LoVo (cell line): ENCODE data around the gene TNFRSF18.

Experiments
- DNase-seq: peaks from one replicate; pipeline ENCODE4 v3.0.0-alpha.2; 2016; ENCODE audit warnings: low spot score

The TNFRSF18 gene

DNA sequence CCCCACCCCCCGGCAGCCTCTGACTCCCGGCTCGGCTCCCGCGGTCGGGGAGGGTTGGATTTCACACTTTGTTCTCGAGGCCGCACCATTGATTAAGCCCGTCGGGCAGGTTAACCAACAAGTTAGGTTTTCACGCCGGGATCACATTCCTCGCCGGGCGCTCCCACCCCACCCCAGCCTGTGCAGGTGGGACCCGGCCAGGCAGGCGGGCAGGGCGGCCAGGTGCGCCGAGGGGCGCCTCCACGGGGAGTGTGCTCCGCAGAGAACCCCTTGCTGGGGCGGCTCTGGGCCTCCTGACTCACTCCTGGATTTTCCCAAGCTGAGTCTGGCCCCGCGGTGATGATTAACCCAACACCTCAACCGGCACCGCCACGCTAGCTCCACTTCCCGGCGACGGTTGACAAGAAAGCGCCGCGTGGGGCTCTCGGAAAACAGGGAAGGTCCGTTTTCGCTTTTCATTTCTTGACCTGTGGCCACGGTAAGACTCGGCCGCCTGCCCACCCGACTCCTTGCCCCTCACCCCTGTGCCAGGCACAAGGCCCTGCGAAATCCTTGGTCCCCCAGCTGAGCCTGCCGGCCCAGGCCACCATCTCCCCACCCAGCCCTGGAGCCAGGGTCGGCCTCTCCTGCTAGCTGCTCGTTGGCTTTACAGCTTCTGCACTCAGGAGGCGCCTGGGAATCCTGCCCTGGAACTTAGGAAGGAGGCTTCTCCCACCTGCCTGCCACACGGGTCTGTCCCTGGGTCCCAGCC is 41.5 kb downstream of the TNFRSF18 start:
- peak; percentile 70 for DNase-seq

- no peak for DNase-seq
These were observed 42.1 kb downstream of the TNFRSF18 start for GRCh38 chr1:1164361-1164700.

GRCh38 chr1:1163538-1164070 is 42.8 kb downstream of the TNFRSF18 start:
- DNase-seq = no peak

DNA sequence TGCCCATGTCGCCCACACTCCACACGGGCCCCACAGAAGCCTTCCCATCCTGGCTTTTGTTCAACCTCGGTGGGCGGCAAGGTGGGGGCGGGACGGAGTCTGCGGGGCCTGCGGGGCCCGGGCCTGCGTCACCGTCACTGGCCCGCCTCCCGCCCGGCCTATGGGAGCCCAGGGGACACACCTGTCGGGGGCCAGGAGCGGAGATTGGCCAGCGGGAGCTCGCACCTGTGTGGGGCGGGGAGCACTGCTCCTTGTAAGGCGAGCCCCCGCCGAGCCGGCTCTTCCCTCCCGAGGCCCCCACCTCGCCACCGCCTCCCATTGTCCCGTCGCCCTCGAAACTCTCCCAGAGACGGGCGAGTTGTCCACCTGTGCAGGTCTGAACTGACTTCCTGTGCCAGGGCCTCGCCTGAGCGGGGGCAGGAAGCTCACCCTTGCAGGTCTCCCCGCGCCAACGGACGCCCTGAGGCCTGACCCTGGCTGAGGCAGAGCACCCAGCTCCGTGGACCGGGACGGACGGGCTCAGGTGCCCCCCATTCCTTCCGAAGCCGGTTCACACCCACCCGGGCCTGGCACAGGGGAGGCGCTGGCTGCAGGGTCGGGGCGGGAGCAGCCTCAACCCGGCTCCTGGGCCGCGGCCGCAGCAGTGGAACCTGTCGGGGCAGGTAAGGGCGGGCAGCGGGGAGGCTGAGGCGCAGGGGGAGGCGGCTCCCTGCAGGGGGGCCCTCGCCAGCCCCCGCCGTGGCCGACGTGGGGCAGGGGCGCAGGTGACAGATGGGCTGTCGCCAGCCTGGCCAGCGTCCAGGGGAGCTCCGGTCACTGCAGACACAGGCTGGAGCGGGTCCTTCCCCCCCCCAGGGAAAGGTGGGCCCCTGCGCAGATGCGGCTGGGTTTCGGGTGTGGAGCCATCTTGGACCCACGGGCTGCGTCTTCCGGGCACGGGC is 43.5 kb downstream of the TNFRSF18 start:
- peak; percentile 92 for DNase-seq

- no peak for DNase-seq
These were observed 44.7 kb downstream of the TNFRSF18 start for GRCh38 chr1:1161683-1162079.

DNA sequence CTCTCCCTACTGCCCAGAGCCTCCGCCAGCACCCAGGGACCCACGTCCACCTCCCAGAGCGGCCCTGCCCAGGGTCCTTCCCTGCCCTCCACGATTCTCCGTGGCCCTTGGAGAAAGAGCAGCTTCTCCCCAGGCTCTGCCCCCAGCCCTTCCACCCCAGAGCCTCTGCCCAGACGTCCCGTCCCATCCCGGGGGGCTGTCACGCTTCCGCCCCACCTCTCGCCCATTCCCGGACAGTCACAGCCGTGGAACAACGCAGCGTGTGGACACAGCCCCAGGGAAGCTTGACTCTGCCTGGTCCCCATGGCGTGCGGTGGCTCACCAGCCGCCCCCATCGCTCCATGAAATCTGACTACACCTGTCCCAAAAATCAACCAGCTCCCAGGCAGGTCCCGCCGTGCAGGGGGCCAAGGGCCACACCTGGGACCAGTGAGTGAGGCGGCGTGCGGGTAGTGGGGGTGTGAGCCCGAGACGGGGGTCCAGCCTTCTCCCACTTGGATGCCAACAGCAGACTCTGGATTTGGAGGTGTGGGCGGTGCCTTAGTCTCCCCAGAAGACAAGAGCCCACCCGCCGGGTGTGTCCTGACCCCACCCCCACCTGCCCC is 45.2 kb downstream of the TNFRSF18 start:
- DNase-seq = no peak

GRCh38 chr1:1160281-1160930 is 46.0 kb downstream of the TNFRSF18 start:
- DNase-seq = no peak

DNA sequence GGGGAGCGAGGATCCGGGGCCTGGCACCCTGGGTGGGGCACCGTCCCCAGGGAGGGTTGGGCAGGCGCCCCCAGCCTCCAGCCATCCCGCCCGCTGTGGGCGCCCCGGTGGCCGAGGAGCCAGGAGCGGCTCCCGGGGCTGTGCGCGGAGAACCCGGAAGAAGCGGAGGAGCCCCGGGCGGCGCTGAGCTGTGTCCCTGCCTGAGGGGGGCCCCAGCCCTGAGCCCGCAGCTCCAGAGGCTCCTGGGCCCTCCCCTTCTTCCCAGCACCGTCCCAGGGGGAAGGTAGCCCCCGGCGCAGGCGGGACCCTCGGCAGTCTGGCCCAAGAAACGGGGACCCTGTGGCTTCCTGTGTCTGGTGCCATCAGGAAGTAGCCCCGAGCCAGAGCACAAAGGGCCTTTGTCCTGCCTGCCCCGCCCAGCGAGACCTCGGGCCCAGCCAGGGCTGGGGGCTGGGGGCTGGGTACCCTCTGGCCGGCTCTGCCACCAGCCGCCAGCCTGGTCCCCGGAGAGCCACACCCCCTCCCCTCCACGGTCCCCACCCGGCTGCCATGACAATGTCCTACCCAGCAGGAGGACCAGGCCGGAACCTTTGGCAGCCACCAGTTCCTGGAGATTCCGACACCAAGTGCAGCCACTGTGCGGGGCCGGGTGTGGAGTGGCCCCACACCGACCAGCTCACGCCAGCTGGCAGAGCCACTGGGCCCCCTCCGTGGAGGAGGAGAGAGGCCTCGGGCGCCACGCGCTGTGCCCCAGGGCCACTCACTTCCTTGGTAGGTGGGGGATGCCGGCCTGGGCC is 48.3 kb downstream of the TNFRSF18 start:
- DNase-seq = peak; percentile 81

GRCh38 chr1:1157426-1157913 is 48.9 kb downstream of the TNFRSF18 start:
- peak; percentile 81 for DNase-seq

DNA sequence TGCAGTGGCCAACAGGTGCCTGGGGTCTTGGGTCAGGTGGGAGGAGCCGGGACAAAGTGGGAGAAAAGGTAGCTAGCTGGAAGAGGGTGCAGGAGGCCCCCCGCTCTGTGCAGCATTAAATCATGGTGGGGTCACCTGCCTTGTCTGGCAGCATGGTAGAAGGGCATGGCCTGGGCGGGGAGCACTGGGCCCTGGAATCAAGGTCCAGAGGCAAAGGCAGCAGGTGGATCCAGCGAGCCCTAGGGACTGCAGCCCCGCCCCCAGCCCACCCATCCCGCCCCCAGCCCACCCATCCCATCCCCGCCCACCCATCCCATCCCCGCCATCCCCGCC is 49.4 kb downstream of the TNFRSF18 start:
- DNase-seq = no peak

DNA sequence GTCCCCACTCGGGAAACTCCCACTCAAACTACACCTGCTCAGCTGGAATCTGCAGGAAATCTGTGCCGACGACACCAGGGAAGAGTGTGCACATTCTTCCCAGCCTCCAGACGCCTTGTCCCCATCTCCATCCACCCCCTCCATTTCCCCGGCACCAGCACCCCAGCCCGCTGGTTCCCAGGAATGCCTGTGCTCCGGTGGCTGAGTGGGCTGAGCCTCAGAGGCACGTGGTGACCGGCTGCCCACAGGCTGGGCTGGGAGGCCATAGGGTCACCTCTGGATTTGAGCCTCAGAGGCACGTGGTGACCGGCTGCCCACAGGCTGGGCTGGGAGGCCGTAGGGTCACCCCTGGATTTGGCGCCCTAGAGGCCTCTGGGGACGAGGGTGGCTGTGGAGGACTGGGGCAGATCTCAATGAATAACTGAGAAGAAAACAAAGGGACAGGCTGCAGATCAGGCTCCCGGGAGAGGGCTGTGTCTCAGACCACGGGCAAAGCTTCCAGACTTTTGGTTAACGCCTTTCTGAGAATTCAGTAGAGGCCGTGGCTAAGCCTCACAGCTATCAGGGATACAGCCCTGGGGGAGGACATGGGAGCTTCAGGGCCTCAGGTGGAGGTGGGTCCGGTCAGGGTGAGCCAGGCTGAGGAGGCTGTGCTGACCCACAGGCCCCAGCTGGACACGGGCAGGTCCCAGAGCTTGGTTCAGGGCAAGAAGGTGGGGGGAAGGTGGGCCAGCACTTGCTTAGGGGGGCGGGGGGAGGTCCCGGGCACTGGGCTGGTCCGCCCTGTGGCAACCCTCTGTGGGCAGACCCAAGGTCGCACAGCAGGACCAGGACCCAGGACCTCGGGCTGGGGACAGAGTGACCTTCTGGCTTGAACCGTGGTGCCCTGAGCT is 50.0 kb downstream of the TNFRSF18 start:
- no peak for DNase-seq

DNA sequence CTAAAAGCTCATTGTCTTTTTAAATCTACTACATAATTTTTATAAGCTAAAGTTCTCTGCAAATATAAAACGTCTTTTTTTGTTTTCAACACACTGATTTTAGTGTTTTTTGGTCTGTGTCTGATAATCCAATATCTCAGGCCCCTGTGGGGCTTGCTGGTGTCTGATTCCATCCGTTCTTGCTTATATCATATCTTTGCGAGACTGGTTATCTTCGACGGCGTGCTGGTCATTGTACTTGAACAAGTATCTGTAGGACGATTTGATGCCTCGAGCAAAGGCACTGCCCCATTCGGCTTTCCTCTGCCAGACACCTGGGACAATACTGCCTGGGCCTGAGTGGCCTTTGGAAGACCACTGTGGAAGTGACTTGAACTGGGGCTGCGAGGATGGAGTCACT is 51.1 kb downstream of the TNFRSF18 start:
- DNase-seq = no peak

DNA sequence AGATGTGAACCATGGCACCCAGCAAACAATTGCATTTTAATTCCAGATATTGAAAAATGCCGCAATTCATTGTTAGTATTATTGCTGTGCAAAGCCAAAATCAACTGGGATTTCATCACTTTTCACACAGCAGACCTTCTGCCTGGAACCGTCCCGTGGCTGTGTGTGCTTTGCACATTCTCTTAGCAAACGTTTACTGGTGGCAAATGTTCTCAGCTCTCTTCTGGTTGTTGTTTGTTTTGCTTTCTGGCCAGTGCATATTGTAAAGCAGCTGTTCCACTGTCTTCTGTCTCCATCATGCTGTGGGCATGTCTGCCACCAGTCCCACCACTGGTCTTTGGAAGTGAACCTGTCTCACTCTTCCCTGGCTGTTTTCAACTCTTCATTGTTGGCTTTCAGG is 52.5 kb downstream of the TNFRSF18 start:
- no peak for DNase-seq
